Esophagus (tissue), 2 donors: Measurements from ENCODE around the gene PHC3. TPM values are rescaled to one million over a fixed set of nuclear protein-coding genes. Genes with fewer than 3 reads are reported as not detected.

ENCODE experiments used
- H3K27ac ChIP-seq, 2 donors: one replicate each; pipeline ENCODE4 v1.5.1; 2013; ENCODE audit warnings: low read depth in 2 of 2, mild to moderate bottlenecking in 2 of 2, inconsistent platforms in 1 of 2, low read length in 1 of 2, moderate library complexity in 1 of 2
- H3K27me3 ChIP-seq, 2 donors: one replicate each; pipeline ENCODE4 v1.6.1; 2013; ENCODE audit warnings: low read length in 2 of 2, control low read depth in 1 of 2, mild to moderate bottlenecking in 1 of 2; ENCODE audit not compliant: insufficient read depth in 2 of 2, control insufficient read depth in 1 of 2
- H3K36me3 ChIP-seq, 2 donors: one replicate each; pipeline ENCODE4 v1.6.1; 2013; ENCODE audit warnings: low read length in 1 of 2; ENCODE audit not compliant: control insufficient read depth in 2 of 2, insufficient read depth in 2 of 2
- H3K4me1 ChIP-seq, 2 donors: one replicate each; pipeline ENCODE4 v1.6.1; 2013; ENCODE audit warnings: low read length in 1 of 2; ENCODE audit not compliant: control insufficient read depth in 2 of 2, insufficient read depth in 2 of 2
- H3K4me3 ChIP-seq, 2 donors: one replicate each; pipeline ENCODE4 v1.5.1; 2013; ENCODE audit warnings: low read length in 2 of 2, mild to moderate bottlenecking in 2 of 2, low read depth in 1 of 2, moderate library complexity in 1 of 2
- H3K9me3 ChIP-seq, 2 donors: one replicate each; pipeline ENCODE4 v1.6.1; 2013; ENCODE audit warnings: mild to moderate bottlenecking in 2 of 2, low read depth in 1 of 2, low read length in 1 of 2, moderate library complexity in 1 of 2; ENCODE audit not compliant: control insufficient read depth in 2 of 2, insufficient read depth in 1 of 2
- WGBS, 2 donors: extraction: QIAGEN DNeasy Blood & Tissue Kit; methylation state at CpG; one replicate each; pipeline ENCODE4 v1.1.7; 2013; 5-methylcytosine and 5-hydroxymethylcytosine counted together
- polyA plus RNA-seq, 2 donors: library from polyadenylated mRNA; stranded (reverse); fragments of 200-250 nt; gene quantifications; one replicate each; pipeline ENCODE4 v1.2.3, GENCODE V29; 2013
- donor health status: healthy with polysubstance abuse.
- donor health status: Bipolar disorder and iron deficiency.

PHC3 gene
- polyA plus RNA-seq, 2 donors, result 3.4 to 5.4 TPM

DNA sequence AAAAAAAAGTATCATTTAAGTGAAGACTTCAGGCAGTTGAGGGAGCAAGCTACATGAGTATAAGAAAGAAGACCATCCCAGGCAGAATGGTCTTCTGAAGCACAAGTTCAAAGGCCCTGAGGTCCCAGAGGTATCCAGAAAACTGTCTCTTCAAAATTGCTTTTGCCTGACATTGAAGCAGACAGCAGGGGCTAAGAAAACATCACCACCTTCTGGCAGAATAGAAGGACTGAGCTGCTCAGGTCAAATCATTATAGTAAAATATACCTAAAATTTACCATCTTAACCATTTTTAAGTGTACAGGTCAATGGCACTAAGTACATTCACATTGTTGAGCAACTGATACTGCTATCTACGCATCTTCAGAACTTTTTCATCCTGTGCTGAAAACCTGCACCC, 127.3 kb downstream of the PHC3 start:
- 94 to 100% methylated on average over 1 of the region's 1 CpG for WGBS, 2 donors
- no peak overlapping the region for H3K27ac ChIP-seq
- H3K4me1 ChIP-seq, result no peaks in the 10 kb centered on the region
- H3K9me3 ChIP-seq, result no peaks in the 10 kb centered on the region
- H3K4me3 ChIP-seq, result no peak overlapping the region
- H3K36me3 ChIP-seq, result no peaks in the 10 kb centered on the region
- H3K27me3 ChIP-seq, result no peaks in the 10 kb centered on the region

DNA sequence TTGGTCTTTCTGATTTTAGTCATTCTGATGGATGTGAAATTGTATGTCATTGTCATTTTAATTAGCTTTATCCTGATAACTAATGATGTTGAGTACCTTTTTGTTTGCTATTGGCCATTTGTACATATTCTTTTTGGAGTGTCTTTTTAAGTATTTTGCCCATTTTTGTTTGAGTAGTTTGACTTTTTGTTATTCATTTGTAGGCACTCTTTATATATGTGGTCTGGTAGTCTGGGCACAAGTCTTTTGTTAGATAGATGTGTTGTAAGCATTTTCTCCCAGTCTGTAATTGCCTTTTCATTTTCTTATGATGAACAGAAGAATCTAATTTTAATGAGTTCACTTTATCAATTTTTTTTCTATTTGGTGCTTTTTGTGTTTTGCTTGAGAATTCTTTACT, 129.1 kb downstream of the PHC3 start:
- Histone ChIP-seq H3K27me3 (no peaks in the 10 kb centered on the region), H3K4me3 (no peak overlapping the region), H3K9me3 (no peaks in the 10 kb centered on the region), H3K36me3 (no peaks in the 10 kb centered on the region), H3K27ac (no peak overlapping the region), H3K4me1 (no peaks in the 10 kb centered on the region)

DNA sequence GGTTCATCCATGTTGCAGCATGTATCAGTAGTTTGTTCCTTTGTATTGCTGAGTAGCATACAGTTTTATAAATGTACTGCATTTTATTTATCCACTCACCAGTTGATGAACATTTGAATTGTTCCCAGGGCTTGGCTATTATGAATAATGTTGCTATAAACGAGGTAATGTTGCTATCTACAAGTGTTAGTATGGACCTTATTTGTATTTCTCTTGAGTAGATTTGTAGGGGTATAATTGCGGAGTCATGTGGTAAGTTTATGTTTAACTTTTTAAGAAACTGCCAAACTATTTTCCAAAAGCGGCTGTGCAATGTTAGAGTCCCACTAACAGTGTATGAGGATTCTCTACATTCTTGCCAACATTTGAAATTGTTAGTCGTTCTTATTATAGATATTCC, 130.8 kb downstream of the PHC3 start:
- Histone ChIP-seq H3K9me3 (no peaks in the 10 kb centered on the region), H3K36me3 (no peaks in the 10 kb centered on the region), H3K27ac (no peak overlapping the region), H3K27me3 (no peaks in the 10 kb centered on the region), H3K4me3 (no peak overlapping the region), H3K4me1 (no peaks in the 10 kb centered on the region)
- WGBS, 2 donors, result 72 to 82% methylated on average over 4 of the region's 4 CpGs

DNA sequence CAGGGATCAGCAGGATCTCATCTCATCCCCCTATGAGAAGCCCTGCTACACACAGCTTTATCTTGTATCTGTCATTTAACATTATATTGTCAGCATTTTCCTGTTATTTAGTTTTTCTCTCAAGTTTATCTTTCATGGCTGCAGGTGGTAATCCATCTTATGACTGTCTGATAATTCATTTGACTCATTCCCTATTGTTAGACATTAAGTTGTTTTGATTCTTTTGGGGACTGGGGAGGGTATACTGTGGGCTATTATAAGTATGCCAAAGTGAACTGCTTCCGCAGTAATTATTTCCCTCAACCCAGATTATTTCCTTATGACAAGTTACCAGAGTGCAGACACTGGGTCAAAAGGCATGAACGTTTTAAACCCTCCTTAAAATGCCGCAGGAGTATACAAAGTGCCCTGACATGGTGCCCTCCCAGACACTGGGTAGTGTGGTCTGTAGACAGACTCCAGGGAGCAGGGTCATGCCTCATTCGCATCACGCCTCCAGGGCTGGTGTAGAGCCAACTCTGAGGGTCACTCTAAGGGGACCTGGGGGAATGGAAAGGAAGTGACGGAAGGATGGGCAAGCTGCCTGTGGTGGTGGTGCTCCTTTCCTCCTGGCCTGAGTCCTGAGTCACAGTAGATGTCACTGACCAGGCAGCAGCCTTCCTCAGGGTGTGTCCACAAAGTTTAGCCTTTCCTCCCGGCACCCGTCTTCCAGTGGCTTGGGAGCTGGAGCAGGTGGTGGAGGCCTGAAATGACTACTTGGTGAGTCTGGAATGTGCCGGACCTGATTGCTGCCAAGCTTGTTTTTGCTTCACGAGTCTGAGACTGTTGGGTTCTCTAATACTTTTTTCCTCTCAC, 132.2 kb downstream of the PHC3 start:
- WGBS, 2 donors, result 62 to 67% methylated on average over 10 of the region's 10 CpGs
- Histone ChIP-seq H3K4me3 (no peak overlapping the region), H3K27me3 (no peaks in the 10 kb centered on the region), H3K9me3 (no peaks in the 10 kb centered on the region), H3K4me1 (no peaks in the 10 kb centered on the region), H3K27ac (no peak overlapping the region), H3K36me3 (no peaks in the 10 kb centered on the region)

DNA sequence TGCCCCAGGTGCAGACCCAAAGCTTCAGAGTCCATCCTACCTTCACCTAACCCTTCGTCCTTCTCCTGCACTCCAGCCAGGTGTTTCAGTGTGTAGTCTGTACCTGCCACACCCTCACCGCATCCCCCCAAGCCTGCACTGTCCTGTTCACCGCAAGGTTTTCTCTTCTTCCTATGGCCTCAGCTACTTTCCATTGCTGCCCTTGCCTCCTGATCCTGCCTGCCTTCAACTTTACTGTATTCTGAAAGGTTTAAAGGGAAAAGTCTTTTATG, 134.5 kb downstream of the PHC3 start:
- Histone ChIP-seq H3K9me3 (no peaks in the 10 kb centered on the region), H3K4me1 (no peaks in the 10 kb centered on the region), H3K27me3 (no peaks in the 10 kb centered on the region), H3K27ac (no peak overlapping the region), H3K36me3 (no peaks in the 10 kb centered on the region), H3K4me3 (no peak overlapping the region)
- WGBS, 2 donors, result 93 to 96% methylated on average over 2 to 3 of the region's 3 CpGs

DNA sequence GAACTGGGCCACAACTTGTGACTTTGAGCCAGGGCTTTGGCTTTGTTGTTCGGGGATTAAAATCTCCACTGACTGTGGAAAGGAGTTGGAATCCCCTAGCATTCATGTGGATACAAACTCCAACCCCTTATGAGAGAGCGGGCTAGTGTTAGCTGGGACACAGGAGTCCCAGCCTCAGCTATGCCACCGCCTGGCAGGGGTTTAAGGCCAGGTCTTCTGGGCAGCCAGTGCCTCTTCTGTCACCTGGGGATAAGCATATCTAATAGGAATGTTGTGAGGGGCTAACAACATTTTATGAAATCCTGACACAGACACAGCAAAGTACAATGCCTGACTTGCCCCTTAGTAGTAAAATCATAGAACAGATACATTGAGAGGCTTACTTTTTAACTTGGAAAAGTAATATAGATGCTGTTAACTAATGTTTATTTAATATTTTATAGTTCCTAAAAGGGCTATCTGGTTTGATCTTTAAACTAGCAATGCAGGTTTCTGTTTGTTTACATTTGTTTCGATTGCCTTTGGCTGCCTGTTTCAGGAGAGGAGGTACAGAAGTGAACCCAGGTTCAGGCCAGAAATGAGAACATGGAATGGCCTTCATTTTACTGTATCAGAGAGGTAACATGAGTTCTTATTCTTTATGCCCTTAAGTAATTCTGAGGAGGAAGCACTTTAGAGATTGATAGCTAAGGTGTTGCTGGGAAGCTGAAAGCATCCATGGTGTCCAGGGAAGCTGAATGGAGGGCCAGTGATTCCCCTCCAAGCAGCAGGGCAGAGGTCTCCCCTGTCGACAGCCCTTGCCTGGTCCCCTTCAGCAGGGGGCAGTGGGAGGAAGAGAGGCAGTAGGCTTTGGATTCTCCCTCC, 135.0 kb downstream of the PHC3 start:
- Histone ChIP-seq H3K27me3 (no peaks in the 10 kb centered on the region), H3K9me3 (no peaks in the 10 kb centered on the region), H3K4me3 (no peak overlapping the region), H3K36me3 (no peaks in the 10 kb centered on the region), H3K4me1 (no peaks in the 10 kb centered on the region), H3K27ac (no peak overlapping the region)
- 56 to 63% methylated on average over 5 of the region's 5 CpGs for WGBS, 2 donors

DNA sequence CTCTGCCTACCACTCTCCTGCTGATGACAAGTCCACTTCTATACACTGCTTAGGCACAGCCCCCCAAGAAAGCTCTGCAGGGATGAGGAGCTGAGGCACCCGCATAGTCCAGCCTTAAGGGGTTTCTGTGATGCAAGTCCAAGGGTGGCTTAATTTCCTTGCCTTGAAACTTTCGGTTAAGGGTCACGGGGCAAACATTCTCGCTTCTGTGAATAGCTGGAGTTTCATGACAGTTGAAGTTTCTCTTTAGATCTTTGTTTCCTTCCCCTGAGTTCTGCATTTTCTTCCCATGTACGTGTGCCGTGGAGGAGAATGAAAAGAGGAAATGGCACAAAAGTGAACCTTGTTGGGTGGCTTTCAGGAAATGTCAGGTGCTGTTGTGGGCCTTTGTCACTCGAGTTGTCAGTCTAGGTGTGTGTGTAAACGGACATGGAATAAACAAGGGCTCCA, 136.7 kb downstream of the PHC3 start:
- WGBS, 2 donors, result 60 to 76% methylated on average over 8 of the region's 8 CpGs
- Histone ChIP-seq H3K4me3 (no peak overlapping the region), H3K27ac (peak overlapping the region in 1 of 2 donors; percentile 5), H3K27me3 (no peaks in the 10 kb centered on the region), H3K9me3 (no peaks in the 10 kb centered on the region), H3K4me1 (no peaks in the 10 kb centered on the region), H3K36me3 (no peaks in the 10 kb centered on the region)

DNA sequence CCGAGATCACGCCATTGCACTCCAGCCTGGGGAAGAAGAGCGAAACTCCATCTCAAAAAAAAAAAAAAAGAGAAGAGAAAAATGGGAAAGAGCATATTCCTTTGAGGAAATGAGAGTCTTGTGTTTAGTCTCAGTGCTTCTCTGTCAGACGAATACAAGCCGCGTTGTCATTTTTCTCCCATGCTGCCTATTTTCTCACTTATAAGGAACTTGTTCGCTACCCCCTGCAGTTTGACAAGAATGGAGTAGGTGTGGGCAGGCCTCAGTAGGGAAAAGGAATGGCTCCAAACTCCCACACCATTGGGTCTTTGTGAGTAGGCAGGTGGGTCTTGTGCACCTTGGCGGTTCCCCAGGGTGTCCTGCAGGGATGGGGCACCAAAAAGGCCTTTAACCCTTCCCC, 137.3 kb downstream of the PHC3 start:
- Histone ChIP-seq H3K27ac (peak overlapping the region in 1 of 2 donors; percentile 5), H3K36me3 (no peaks in the 10 kb centered on the region), H3K4me1 (no peaks in the 10 kb centered on the region), H3K4me3 (no peak overlapping the region), H3K27me3 (no peaks in the 10 kb centered on the region), H3K9me3 (no peaks in the 10 kb centered on the region)
- 91% methylated on average over 8 of the region's 8 CpGs for WGBS, 2 donors

DNA sequence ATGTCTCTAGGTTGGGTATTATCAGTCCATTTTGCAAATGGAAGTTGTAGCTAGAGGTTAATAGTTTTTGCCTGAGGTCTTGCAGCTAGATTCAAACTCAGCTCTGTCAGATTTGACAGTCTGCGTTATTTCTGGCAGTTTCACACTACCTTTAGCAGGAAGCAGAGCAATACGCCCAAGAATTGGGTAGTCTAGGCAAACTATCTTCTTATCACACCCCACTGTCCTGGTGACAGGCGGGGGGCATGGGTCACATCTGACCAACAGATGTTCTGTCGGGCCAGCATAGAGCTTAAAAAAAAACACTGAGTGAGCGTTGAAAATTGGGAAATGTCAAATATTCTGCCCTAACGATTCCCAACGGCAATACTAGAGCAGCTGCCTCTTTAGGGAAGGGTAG, 138.0 kb downstream of the PHC3 start:
- H3K4me1 ChIP-seq, result no peaks in the 10 kb centered on the region
- no peak overlapping the region for H3K27ac ChIP-seq
- no peak overlapping the region for H3K4me3 ChIP-seq
- no peaks in the 10 kb centered on the region for H3K27me3 ChIP-seq
- WGBS, 2 donors, result 80 to 81% methylated on average over 7 of the region's 7 CpGs
- no peaks in the 10 kb centered on the region for H3K36me3 ChIP-seq
- H3K9me3 ChIP-seq, result no peaks in the 10 kb centered on the region
